ENCODE results near the gene SMIM1.

The SMIM1 gene

GRCh38 chr1:3773572-3774275 is 1.2 kb downstream of the SMIM1 start:
- Mint-ChIP-seq H3K4me3 (peak overlapping the region; percentile 17), H3K36me3 (no peaks in the 10 kb centered on the region), H3K4me1 (peaks cover 15% of the 10 kb centered on the region), H3K27ac (no peak overlapping the region), H3K27me3 (no peaks in the 10 kb centered on the region), H3K9me3 (no peaks in the 10 kb centered on the region)
- DNase-seq (ENCODE audit: low spot score in 2 of 2): no peak
- no peak for ATAC-seq (ENCODE audit: low read depth)

DNA sequence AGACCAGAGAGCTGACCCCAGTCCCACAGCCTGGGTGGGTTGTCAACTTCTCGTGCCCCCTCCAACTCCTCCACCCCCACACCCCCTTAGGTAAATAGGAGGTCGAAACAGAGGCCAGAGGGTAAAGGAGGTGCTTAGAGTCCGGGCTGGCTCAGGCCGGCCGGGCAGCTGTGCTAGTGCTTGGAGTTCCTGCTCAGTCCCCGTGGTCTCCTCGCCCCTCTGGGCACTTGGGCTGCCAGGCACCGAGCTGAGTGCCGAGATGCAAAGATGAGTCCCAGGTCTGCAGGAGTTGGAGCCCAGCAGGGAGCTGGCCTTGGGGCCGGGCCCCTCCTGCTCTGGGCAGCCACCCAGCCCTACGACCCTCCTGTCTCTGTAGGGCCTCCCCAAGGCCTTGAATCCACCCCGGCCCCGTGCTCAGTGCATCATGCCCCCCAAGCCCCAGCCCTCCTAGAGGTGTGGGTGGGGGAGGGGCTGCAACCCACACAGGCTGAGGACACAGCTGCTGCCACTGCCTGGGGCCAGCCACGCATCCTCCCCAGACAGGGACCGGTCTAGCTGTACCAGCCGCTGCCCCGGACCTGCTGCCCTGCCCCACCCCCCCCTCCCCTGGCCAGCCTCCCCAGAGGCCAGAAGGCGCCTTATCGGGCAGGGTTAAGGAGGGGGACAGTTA is 1.9 kb downstream of the SMIM1 start:
- ATAC-seq (ENCODE audit: low read depth) (no peak), DNase-seq (ENCODE audit: low spot score in 2 of 2) (no peak)
- no peaks in the 10 kb centered on the region for H3K9me3 Mint-ChIP-seq
- no peaks in the 10 kb centered on the region for H3K27me3 Mint-ChIP-seq
- H3K4me1 Mint-ChIP-seq: peaks cover 15% of the 10 kb centered on the region
- H3K4me3 Mint-ChIP-seq: no peak overlapping the region
- no peak overlapping the region for H3K27ac Mint-ChIP-seq
- no peaks in the 10 kb centered on the region for H3K36me3 Mint-ChIP-seq

- DNase-seq (ENCODE audit: low spot score in 2 of 2) (no peak), ATAC-seq (ENCODE audit: low read depth) (no peak)
- Mint-ChIP-seq H3K4me3 (no peak overlapping the region), H3K9me3 (no peaks in the 10 kb centered on the region), H3K27me3 (no peaks in the 10 kb centered on the region), H3K4me1 (peaks cover 15% of the 10 kb centered on the region), H3K27ac (no peak overlapping the region), H3K36me3 (peaks cover 4% of the 10 kb centered on the region)
These were observed 2.5 kb downstream of the SMIM1 start for GRCh38 chr1:3774946-3775489.

DNA sequence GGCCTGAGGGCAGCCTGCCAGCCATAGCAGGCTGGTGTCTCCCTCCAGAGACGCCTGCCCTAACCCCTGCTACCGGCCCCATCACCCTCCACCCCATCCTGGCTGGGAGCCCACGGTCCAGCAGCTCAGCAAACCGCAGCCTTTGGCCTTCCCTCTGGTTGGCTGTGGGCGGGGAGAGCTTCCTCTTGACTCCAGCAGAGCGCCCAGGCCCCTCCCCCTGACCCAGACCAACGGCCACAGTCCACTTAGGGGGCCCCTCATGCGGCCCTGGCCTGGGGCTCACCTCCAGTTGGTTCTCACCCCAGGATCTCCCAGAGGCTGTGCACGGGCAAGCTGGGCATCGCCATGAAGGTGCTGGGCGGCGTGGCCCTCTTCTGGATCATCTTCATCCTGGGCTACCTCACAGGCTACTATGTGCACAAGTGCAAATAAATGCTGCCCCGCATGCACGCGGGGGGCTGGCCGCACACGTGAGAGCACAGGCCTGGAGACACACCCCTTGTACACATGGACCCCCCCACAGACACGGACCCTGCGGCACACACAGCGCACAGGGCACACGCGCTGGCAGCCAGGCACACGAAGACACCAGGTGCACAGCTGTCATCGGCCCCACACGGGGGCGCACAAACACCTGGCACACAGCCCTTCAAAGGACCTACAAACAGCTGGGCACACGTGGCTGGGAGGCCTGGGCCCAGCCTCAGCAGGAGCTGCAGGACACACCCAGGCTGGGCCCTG is 3.1 kb downstream of the SMIM1 start:
- no peaks in the 10 kb centered on the region for H3K27me3 Mint-ChIP-seq
- ATAC-seq (ENCODE audit: low read depth): peak; percentile 50
- peak overlapping the region; percentile 56 for H3K4me3 Mint-ChIP-seq
- no peak overlapping the region for H3K27ac Mint-ChIP-seq
- peaks cover 10% of the 10 kb centered on the region for H3K36me3 Mint-ChIP-seq
- peak in 1 of 2 donors; percentile 48 for DNase-seq (ENCODE audit: low spot score in 2 of 2)
- H3K4me1 Mint-ChIP-seq: peaks cover 15% of the 10 kb centered on the region
- no peaks in the 10 kb centered on the region for H3K9me3 Mint-ChIP-seq

GRCh38 chr1:3776231-3776961 is 3.8 kb downstream of the SMIM1 start:
- no peak overlapping the region for H3K4me3 Mint-ChIP-seq
- no peaks in the 10 kb centered on the region for H3K27me3 Mint-ChIP-seq
- ATAC-seq (ENCODE audit: low read depth) (no peak), DNase-seq (ENCODE audit: low spot score in 2 of 2) (no peak)
- no peaks in the 10 kb centered on the region for H3K9me3 Mint-ChIP-seq
- no peak overlapping the region for H3K27ac Mint-ChIP-seq
- peaks cover 15% of the 10 kb centered on the region for H3K4me1 Mint-ChIP-seq
- peaks cover 13% of the 10 kb centered on the region for H3K36me3 Mint-ChIP-seq

GRCh38 chr1:3777078-3777547 is 4.6 kb downstream of the SMIM1 start:
- Mint-ChIP-seq H3K27me3 (no peaks in the 10 kb centered on the region), H3K9me3 (no peaks in the 10 kb centered on the region), H3K27ac (no peak overlapping the region), H3K36me3 (peaks cover 16% of the 10 kb centered on the region), H3K4me3 (no peak overlapping the region), H3K4me1 (peaks cover 11% of the 10 kb centered on the region)
- DNase-seq (ENCODE audit: low spot score in 2 of 2): no peak
- no peak for ATAC-seq (ENCODE audit: low read depth)

- Mint-ChIP-seq H3K9me3 (no peaks in the 10 kb centered on the region), H3K27me3 (no peaks in the 10 kb centered on the region), H3K27ac (no peak overlapping the region), H3K4me1 (peaks cover 11% of the 10 kb centered on the region), H3K4me3 (no peak overlapping the region), H3K36me3 (peaks cover 18% of the 10 kb centered on the region)
- no peak for ATAC-seq (ENCODE audit: low read depth)
- DNase-seq (ENCODE audit: low spot score in 2 of 2): no peak
These were observed 5.4 kb downstream of the SMIM1 start for GRCh38 chr1:3777647-3778589.

- no peak for DNase-seq (ENCODE audit: low spot score in 2 of 2)
- no peaks in the 10 kb centered on the region for H3K27me3 Mint-ChIP-seq
- no peaks in the 10 kb centered on the region for H3K9me3 Mint-ChIP-seq
- no peak overlapping the region for H3K27ac Mint-ChIP-seq
- ATAC-seq (ENCODE audit: low read depth): no peak
- no peak overlapping the region for H3K4me3 Mint-ChIP-seq
- H3K36me3 Mint-ChIP-seq: peaks cover 19% of the 10 kb centered on the region
- H3K4me1 Mint-ChIP-seq: peaks cover 11% of the 10 kb centered on the region
These were observed 6.2 kb downstream of the SMIM1 start for GRCh38 chr1:3778590-3779264.

- ATAC-seq (ENCODE audit: low read depth) (no peak), DNase-seq (ENCODE audit: low spot score in 2 of 2) (no peak)
- Mint-ChIP-seq H3K27me3 (no peaks in the 10 kb centered on the region), H3K4me3 (no peak overlapping the region), H3K36me3 (peaks cover 21% of the 10 kb centered on the region), H3K27ac (no peak overlapping the region), H3K4me1 (peaks cover 11% of the 10 kb centered on the region), H3K9me3 (no peaks in the 10 kb centered on the region)
These were observed 6.8 kb downstream of the SMIM1 start for GRCh38 chr1:3779265-3779911.

GRCh38 chr1:3779912-3780416 is 7.4 kb downstream of the SMIM1 start:
- Mint-ChIP-seq H3K4me1 (peaks cover 11% of the 10 kb centered on the region), H3K36me3 (peaks cover 21% of the 10 kb centered on the region), H3K4me3 (no peak overlapping the region), H3K27me3 (no peaks in the 10 kb centered on the region), H3K9me3 (no peaks in the 10 kb centered on the region), H3K27ac (no peak overlapping the region)
- ATAC-seq (ENCODE audit: low read depth): no peak
- no peak for DNase-seq (ENCODE audit: low spot score in 2 of 2)

DNA sequence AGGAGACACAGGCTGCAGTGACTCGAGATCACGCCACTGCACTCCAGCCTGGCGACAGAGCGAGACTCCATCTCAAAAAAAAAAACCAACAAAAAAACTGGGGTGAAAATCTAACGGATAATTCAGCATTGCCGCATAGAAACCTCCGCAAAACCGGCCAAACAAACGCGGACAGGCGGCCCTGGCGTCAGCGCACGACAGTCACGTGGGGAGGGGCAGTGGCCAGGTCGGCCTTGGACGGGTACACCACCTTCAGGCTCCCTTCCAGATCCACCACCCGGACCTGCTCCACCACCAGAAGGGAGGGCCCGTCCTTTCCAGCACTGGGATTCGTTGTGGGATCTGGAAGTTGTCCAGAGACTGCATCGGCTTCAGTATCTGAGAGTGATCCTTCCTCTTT is 8.4 kb downstream of the SMIM1 start:
- DNase-seq (ENCODE audit: low spot score in 2 of 2): no peak
- Mint-ChIP-seq H3K9me3 (no peaks in the 10 kb centered on the region), H3K4me1 (peaks cover 2% of the 10 kb centered on the region), H3K4me3 (no peak overlapping the region), H3K36me3 (peaks cover 26% of the 10 kb centered on the region), H3K27ac (no peak overlapping the region), H3K27me3 (no peaks in the 10 kb centered on the region)
- no peak for ATAC-seq (ENCODE audit: low read depth)

Data from memory B cell (primary cell).